ENCODE results near the gene GSTA3. TPM values are rescaled to one million over a fixed set of nuclear protein-coding genes. Genes with fewer than 3 reads are reported as not detected.

The GSTA3 gene
- total and polyA plus RNA-seq, 7 donors = not detected

DNA sequence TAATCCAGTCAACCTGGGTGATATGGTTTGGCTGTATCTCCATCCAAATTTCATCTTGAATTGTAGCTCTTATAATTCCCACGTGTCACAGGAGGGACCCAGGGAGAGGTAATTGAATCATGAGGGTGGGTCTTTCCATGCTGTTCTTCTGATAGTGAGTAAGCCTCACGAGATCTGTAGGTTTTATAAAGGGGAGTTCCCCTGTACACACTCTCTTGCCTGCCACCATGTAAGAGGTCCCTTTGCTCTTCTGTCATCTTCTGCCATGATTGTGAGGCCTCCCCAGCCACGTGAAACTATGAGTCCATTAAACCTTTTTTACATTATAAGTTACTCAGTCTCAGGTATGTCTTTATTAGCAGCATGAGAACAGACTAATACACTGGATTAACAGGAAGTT lies 19.5 kb downstream of the GSTA3 start:
- Histone ChIP-seq H3K4me3 (no peak overlapping the region), H3K9me3 (no peaks in the 10 kb centered on the region), H3K27ac (no peak overlapping the region), H3K4me1 (no peaks in the 10 kb centered on the region), H3K27me3 (no peaks in the 10 kb centered on the region), H3K36me3 (no peaks in the 10 kb centered on the region)
- no peak for TF ChIP-seq POLR2A (IDR thresholded peaks at IDR 0.05)
- TF ChIP-seq, protein P1, sequence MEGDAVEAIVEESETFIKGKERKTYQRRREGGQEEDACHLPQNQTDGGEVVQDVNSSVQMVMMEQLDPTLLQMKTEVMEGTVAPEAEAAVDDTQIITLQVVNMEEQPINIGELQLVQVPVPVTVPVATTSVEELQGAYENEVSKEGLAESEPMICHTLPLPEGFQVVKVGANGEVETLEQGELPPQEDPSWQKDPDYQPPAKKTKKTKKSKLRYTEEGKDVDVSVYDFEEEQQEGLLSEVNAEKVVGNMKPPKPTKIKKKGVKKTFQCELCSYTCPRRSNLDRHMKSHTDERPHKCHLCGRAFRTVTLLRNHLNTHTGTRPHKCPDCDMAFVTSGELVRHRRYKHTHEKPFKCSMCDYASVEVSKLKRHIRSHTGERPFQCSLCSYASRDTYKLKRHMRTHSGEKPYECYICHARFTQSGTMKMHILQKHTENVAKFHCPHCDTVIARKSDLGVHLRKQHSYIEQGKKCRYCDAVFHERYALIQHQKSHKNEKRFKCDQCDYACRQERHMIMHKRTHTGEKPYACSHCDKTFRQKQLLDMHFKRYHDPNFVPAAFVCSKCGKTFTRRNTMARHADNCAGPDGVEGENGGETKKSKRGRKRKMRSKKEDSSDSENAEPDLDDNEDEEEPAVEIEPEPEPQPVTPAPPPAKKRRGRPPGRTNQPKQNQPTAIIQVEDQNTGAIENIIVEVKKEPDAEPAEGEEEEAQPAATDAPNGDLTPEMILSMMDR (IDR thresholded peaks at IDR 0.05) = no peak
- TF ChIP-seq POLR2AphosphoS5 (IDR thresholded peaks at IDR 0.05) = no peak
- TF ChIP-seq EP300 (IDR thresholded peaks at IDR 0.05) = no peak
- 80 to 90% methylated on average over 3 of the region's 3 CpGs for WGBS, 2 donors
- no peak for DNase-seq
- intact Hi-C loops (cut with DNase I) = no loop called here

DNA sequence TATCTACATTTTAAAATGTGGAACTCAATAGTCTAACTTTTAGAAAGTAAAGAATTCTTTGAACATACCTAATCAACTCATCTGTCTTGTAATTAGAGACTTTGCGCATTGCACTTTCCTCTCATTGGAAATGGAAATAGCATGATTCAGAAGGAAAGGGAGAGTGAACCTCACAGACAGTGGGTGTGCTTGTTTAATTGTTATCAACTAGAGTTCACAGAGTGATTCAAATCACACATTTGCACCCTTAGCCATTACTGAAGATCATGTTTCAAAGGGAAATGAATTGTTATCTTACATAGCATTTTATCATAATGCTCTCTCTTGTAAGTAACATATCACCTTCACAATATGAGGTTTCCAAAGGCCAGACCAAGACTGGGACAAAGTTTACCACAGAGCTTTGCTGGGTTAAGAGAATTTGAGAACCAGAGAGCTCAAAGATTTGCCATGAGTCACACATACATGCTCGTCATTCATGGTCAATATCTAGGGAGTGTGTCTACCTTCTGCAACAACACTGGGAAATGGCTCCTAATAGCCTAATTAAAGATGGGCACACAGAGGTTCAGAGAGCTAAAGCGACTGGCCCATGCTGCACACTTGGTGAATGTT lies 21.5 kb downstream of the GSTA3 start:
- no peaks in the 10 kb centered on the region for H3K9me3 ChIP-seq
- intact Hi-C loops (cut with DNase I) = no loop called here
- TF ChIP-seq POLR2A (IDR thresholded peaks at IDR 0.05) = no peak
- no peak for TF ChIP-seq POLR2AphosphoS5 (IDR thresholded peaks at IDR 0.05)
- TF ChIP-seq EP300 (IDR thresholded peaks at IDR 0.05) = no peak
- TF ChIP-seq, protein P1 (IDR thresholded peaks at IDR 0.05) = no peak
- no peaks in the 10 kb centered on the region for H3K4me1 ChIP-seq
- H3K36me3 ChIP-seq = no peaks in the 10 kb centered on the region
- no peak overlapping the region for H3K27ac ChIP-seq
- no peak overlapping the region for H3K4me3 ChIP-seq
- WGBS, 2 donors = 91% methylated on average over 3 of the region's 3 CpGs
- DNase-seq = no peak
- H3K27me3 ChIP-seq = no peaks in the 10 kb centered on the region

DNA sequence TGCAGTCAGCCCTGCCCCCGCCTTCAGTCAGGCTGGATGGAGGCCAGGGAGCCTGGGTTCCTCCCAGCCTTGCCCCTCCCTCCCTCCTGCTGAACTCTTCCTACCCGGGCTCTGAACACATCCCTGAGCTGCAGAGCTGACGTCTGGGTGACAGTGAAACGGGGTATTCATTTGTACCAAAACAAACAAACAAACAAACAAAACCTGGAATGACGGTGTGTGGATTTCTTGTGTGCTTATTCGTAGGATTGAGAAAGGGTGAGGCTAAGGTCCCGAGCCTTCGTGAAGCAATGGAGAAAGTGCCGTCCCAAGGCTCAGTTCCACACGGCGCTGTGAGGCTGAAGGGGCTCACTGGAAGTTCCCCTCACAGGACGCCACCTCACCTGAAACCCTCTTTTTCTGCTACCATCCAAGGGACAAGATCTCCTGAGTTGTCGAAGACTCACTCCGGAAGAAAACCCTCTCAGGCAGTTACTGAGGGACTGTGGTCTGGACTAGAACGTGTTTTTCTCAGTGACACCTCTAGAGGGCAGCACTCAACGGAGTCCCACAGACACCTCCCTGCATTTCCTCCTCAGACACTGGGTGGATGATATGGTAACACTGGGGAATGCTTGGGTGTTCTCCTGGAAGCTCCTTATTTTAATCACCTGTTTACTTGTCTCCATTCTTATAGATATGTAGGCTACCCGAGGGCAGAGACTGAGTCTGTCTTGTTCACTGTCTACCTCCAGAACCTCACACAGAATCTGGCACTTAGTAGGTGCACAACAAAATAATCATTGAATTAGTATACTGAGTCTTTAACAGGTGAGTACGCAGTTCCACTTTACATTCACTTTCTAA lies 27.3 kb downstream of the GSTA3 start:
- peak overlapping the region; percentile 29 to 57 (median 44) for H3K4me3 ChIP-seq
- peaks cover 0 to 8% (median 6%) of the 10 kb centered on the region in 4 donors for H3K4me1 ChIP-seq
- H3K27me3 ChIP-seq = no peaks in the 10 kb centered on the region
- intact Hi-C loops (cut with DNase I) = loop anchor here (5.0 kb wide), 1 partner anchor 110 kb away; no protein-coding TSS in a partner anchor
- no peak for TF ChIP-seq EP300 (IDR thresholded peaks at IDR 0.05)
- TF ChIP-seq POLR2AphosphoS5 (IDR thresholded peaks at IDR 0.05) = no peak
- TF ChIP-seq, protein P1 (IDR thresholded peaks at IDR 0.05) = peak; percentile 41 to 74 (median 70)
- no peak for TF ChIP-seq POLR2A (IDR thresholded peaks at IDR 0.05)
- DNase-seq = peak; percentile 76
- H3K36me3 ChIP-seq = no peaks in the 10 kb centered on the region
- H3K9me3 ChIP-seq = no peaks in the 10 kb centered on the region
- 6 to 10% methylated on average over 18 of the region's 18 CpGs for WGBS, 2 donors
- H3K27ac ChIP-seq = peak overlapping the region in 3 of 4 donors; percentile 14 to 64 (median 39)

DNA sequence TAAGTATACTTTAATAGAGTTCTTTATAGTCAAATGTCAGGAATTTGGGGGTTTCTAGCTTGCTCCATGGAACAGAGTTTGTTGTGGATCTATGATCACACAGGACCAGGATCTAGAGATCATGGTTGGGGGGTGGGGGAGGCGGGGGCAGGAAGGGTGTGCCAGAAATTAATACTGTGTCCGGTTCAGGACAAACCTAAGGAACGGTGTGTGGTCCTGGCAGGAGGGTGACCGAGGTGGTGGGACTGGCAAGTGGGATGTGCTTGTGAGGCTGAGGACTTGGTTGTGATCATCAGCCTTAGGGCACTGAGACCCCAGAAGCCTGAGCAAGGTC lies 27.9 kb downstream of the GSTA3 start:
- H3K4me3 ChIP-seq = peak overlapping the region; percentile 29 to 57 (median 44)
- H3K27ac ChIP-seq = peak overlapping the region in 2 of 4 donors; percentile 14 to 64
- H3K9me3 ChIP-seq = no peaks in the 10 kb centered on the region
- no peaks in the 10 kb centered on the region for H3K27me3 ChIP-seq
- intact Hi-C loops (cut with DNase I) = loop anchor here (5.0 kb wide), 1 partner anchor 111 kb away; no protein-coding TSS in a partner anchor
- WGBS, 2 donors = 15 to 71% methylated on average over 4 of the region's 4 CpGs
- DNase-seq = no peak
- no peaks in the 10 kb centered on the region for H3K36me3 ChIP-seq
- H3K4me1 ChIP-seq = peaks cover 0 to 8% (median 6%) of the 10 kb centered on the region in 4 donors
- TF ChIP-seq, protein P1 (IDR thresholded peaks at IDR 0.05) = no peak
- TF ChIP-seq POLR2AphosphoS5 (IDR thresholded peaks at IDR 0.05) (no peak), EP300 (IDR thresholded peaks at IDR 0.05) (no peak), POLR2A (IDR thresholded peaks at IDR 0.05) (no peak)

Data from sigmoid colon (tissue), 7 donors.